HepG2 (cell line): Measurements from ENCODE around the gene CNTD1. TPM values are rescaled to one million over a fixed set of nuclear protein-coding genes. Genes with fewer than 3 reads are reported as not detected.
A peak's percentile ranks its signal among the peaks of the same experiment; 100 is the strongest.

Experiments used
- AFF4 ChIP-seq: sonication (generic); formaldehyde crosslinking; IDR thresholded peaks from 2 replicates; pipeline ENCODE4 v1.4.0; 2020; ENCODE audit warnings: missing genetic modification reagents
- AKNA ChIP-seq: sonication (generic); formaldehyde crosslinking; IDR thresholded peaks from 2 replicates; pipeline ENCODE4 v1.4.0; 2020; ENCODE audit warnings: missing genetic modification reagents, borderline replicate concordance
- CENPT ChIP-seq: sonication (generic); formaldehyde crosslinking; IDR thresholded peaks from 2 replicates; pipeline ENCODE4 v1.8.0; 2022; ENCODE audit warnings: low read depth, mild to moderate bottlenecking, moderate library complexity, missing genetic modification reagents
- DRAP1 ChIP-seq: IDR thresholded peaks from 2 replicates; pipeline ENCODE4 v1.6.1; 2016; ENCODE audit warnings: missing genetic modification reagents, missing compliant biosample characterization
- IKZF4 ChIP-seq: sonication (generic); formaldehyde crosslinking; IDR thresholded peaks from 2 replicates; pipeline ENCODE4 v1.5.1; 2020; ENCODE audit warnings: borderline replicate concordance, mild to moderate bottlenecking, low read depth, missing genetic modification reagents; ENCODE audit errors: not compliant biosample characterization
- KDM6A ChIP-seq: IDR thresholded peaks from 2 replicates; pipeline ENCODE4 v1.6.1; 2016; ENCODE audit warnings: low read depth
- NFYB ChIP-seq: sonication (generic); formaldehyde crosslinking; IDR thresholded peaks from 2 replicates; pipeline ENCODE4 v1.4.0; 2020; ENCODE audit warnings: missing genetic modification reagents
- REL ChIP-seq: sonication (generic); formaldehyde crosslinking; conservative IDR thresholded peaks from 2 replicates; pipeline ENCODE4 v1.8.0; 2022; ENCODE audit warnings: mild to moderate bottlenecking, missing genetic modification reagents, moderate library complexity
- RFX5 ChIP-seq: IDR thresholded peaks from 2 replicates; pipeline ENCODE4 v1.6.1; 2011; ENCODE audit warnings: low read depth, low read length, improper control_type of control experiment
- SMAD1 ChIP-seq: sonication (generic); formaldehyde crosslinking; IDR thresholded peaks from 2 replicates; pipeline ENCODE4 v1.4.0; 2020; ENCODE audit warnings: missing genetic modification reagents, low read depth, mild to moderate bottlenecking, borderline replicate concordance
- TCF7 ChIP-seq: sonication (generic); IDR thresholded peaks from 2 replicates; pipeline ENCODE4 v1.6.1; 2016; ENCODE audit warnings: antibody characterized with exemption, low read depth
- THAP8 ChIP-seq: sonication (generic); formaldehyde crosslinking; IDR thresholded peaks from 2 replicates; pipeline ENCODE4 v1.5.1; 2020; ENCODE audit warnings: missing genetic modification reagents, mild to moderate bottlenecking, borderline replicate concordance
- ZFP36L1 ChIP-seq: sonication (generic); formaldehyde crosslinking; IDR thresholded peaks from 2 replicates; pipeline ENCODE4 v1.8.0; 2022; ENCODE audit warnings: mild to moderate bottlenecking, missing genetic modification reagents, moderate library complexity
- ZNF12 ChIP-seq: sonication (generic); formaldehyde crosslinking; IDR thresholded peaks from 2 replicates; pipeline ENCODE4 v1.5.0; 2020; ENCODE audit warnings: missing genetic modification reagents
- ZNF225 ChIP-seq: sonication (generic); formaldehyde crosslinking; IDR thresholded peaks from 2 replicates; pipeline ENCODE4 v1.4.0; 2020; ENCODE audit warnings: mild to moderate bottlenecking, missing genetic modification reagents
- ZNF496 ChIP-seq: sonication (generic); formaldehyde crosslinking; IDR thresholded peaks from 2 replicates; pipeline ENCODE4 v1.8.1; 2023; ENCODE audit warnings: mild to moderate bottlenecking, moderate library complexity, missing genetic modification reagents; ENCODE audit not compliant: insufficient replicate concordance
- ZNF615 ChIP-seq: sonication (generic); formaldehyde crosslinking; IDR thresholded peaks from 2 replicates; pipeline ENCODE4 v1.5.0; 2020; ENCODE audit warnings: mild to moderate bottlenecking, missing genetic modification reagents, borderline replicate concordance
- ZNF670 ChIP-seq: sonication (generic); formaldehyde crosslinking; IDR thresholded peaks from 2 replicates; pipeline ENCODE4 v1.8.0; 2022; ENCODE audit warnings: mild to moderate bottlenecking, missing genetic modification reagents, borderline replicate concordance
- ZNF674 ChIP-seq: sonication (generic); formaldehyde crosslinking; IDR thresholded peaks from 2 replicates; pipeline ENCODE4 v1.5.0; 2020; ENCODE audit warnings: low read depth, mild to moderate bottlenecking, missing genetic modification reagents
- polyA plus RNA-seq, 8 experiments: library from polyadenylated mRNA; depleted of rRNA in 3 of 8; stranded (reverse) in 7 of 8; unstranded in 1 of 8; fragments of >200 nt; fragmentation: Illumina TruSeq in 4 of 8; extraction: Trizol in 4 of 8; gene quantifications; 2 replicates each; pipeline versions ENCODE4 v1.2.1 to v1.2.3, GENCODE V29; 2011 to 2016; ENCODE audit warnings: low read depth in 4 of 8, missing spikeins in 1 of 8, mixed read lengths in 1 of 8; ENCODE audit not compliant: insufficient read depth in 1 of 8
- total RNA-seq, 5 experiments: library from RNA; depleted of rRNA; stranded (reverse); fragments of >200 nt; fragmentation: Illumina TruSeq; extraction: Trizol; gene quantifications; 2 replicates each; pipeline ENCODE4 v1.2.3, GENCODE V29; 2016; ENCODE audit warnings: low read depth in 1 of 5

CNTD1 gene
- total and polyA plus RNA-seq, 2 of the 13 experiments (the other 11 are each of a cell fraction or from before 2014, with no cell fraction given) = 0.11 to 0.15 TPM

GRCh38 chr17:42832213-42832933 is 33.7 kb downstream of the CNTD1 start (continued):
- no peak for TF ChIP-seq AFF4 (CRISPR knock-in tag)
- TF ChIP-seq KDM6A (CRISPR knock-in tag) = 0 out of 2 replicates have a peak, but pooled peaks have one; percentile 19
- 0 out of 2 replicates have a peak, but pooled peaks have one; percentile 29 for TF ChIP-seq ZNF12 (CRISPR knock-in tag)
- TF ChIP-seq ZNF674 (CRISPR knock-in tag) = no peak
- TF ChIP-seq TCF7 = no peak
- TF ChIP-seq IKZF4 (CRISPR knock-in tag) = no peak
- peak; percentile 71; the same call in 1 of the 2 replicates for TF ChIP-seq DRAP1 (CRISPR knock-in tag)
- TF ChIP-seq REL = 0 out of 2 replicates have a peak, but pooled peaks have one; percentile 2
- TF ChIP-seq SMAD1 (CRISPR knock-in tag) = no peak
- TF ChIP-seq CENPT (CRISPR knock-in tag) = no peak
- no peak for TF ChIP-seq THAP8 (CRISPR knock-in tag)
- no peak for TF ChIP-seq ZNF615 (CRISPR knock-in tag)
- TF ChIP-seq AKNA (CRISPR knock-in tag) = no peak
- TF ChIP-seq ZFP36L1 (CRISPR knock-in tag) = 0 out of 2 replicates have a peak, but pooled peaks have one; percentile 56
- TF ChIP-seq NFYB (CRISPR knock-in tag) = 0 out of 2 replicates have a peak, but pooled peaks have one; percentile 16
- no peak for TF ChIP-seq RFX5
- no peak for TF ChIP-seq ZNF496 (CRISPR knock-in tag)
- TF ChIP-seq ZNF670 (CRISPR knock-in tag) = peak; percentile 40; the same call in 1 of the 2 replicates
- TF ChIP-seq ZNF225 (CRISPR knock-in tag) = no peak
